ENCODE data around the gene ANKRD34C. TPM values are rescaled to one million over a fixed set of nuclear protein-coding genes. Genes with fewer than 3 reads are reported as not detected.

Gene ANKRD34C
- total and polyA plus RNA-seq, 4 experiments from 2014 or later: not detected

DNA sequence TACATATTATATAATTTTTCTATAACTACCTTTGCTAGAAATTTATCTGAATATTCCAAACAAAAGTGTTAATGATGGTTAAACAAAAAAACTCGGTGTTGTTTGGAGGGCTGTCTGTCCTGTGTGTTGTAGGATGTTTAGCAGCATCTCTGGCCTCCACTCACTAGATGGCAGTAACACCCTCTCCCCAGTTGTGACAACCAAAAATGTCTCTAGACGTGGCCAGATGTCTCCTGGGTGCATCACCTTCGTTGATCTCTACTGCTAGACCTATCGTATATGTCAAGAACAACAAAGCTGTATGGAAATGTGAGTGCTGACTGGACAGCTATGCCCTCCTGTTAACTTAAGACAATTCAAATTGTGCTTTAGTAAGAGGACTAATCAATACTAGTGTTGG is 14.1 kb downstream of the ANKRD34C start:
- no peaks in the 10 kb centered on the region for H3K27me3 ChIP-seq (ENCODE audit: insufficient read depth, low read length)
- no peaks in the 10 kb centered on the region for H3K36me3 ChIP-seq (ENCODE audit: insufficient read depth, low read length)
- CTCF ChIA-PET (ENCODE audit: partially characterized antibody): no interaction called here
- no peaks in the 10 kb centered on the region for H3K36me3 Mint-ChIP-seq
- H3K4me1 Mint-ChIP-seq: no peaks in the 10 kb centered on the region
- H3K27ac ChIP-seq (ENCODE audit: low read depth, low read length): no peak overlapping the region
- H3K9me3 Mint-ChIP-seq: no peaks in the 10 kb centered on the region
- peaks cover 11 to 17% of the 10 kb centered on the region in 2 donors for H3K27me3 Mint-ChIP-seq
- no peak overlapping the region for H3K27ac Mint-ChIP-seq
- no peak for DNase-seq
- H3K4me3 ChIP-seq (ENCODE audit: low read length in 2 of 2): no peak overlapping the region
- no peaks in the 10 kb centered on the region for H3K4me1 ChIP-seq (ENCODE audit: insufficient read depth, low read length)
- no peak overlapping the region for H3K4me3 Mint-ChIP-seq
- intact Hi-C loops (cut with micrococcal nuclease): no loop called here
- POLR2A ChIA-PET (ENCODE audit: partially characterized antibody): no interaction called here
- no peaks in the 10 kb centered on the region for H3K9me3 ChIP-seq (ENCODE audit: control insufficient read depth in 1 of 2, low read length in 2 of 2)

- Histone ChIP-seq H3K36me3 (ENCODE audit: insufficient read depth, low read length) (no peaks in the 10 kb centered on the region), H3K27ac (ENCODE audit: low read depth, low read length) (no peak overlapping the region), H3K4me3 (ENCODE audit: low read length in 2 of 2) (no peak overlapping the region), H3K9me3 (ENCODE audit: control insufficient read depth in 1 of 2, low read length in 2 of 2) (no peaks in the 10 kb centered on the region), H3K4me1 (ENCODE audit: insufficient read depth, low read length) (no peaks in the 10 kb centered on the region), H3K27me3 (ENCODE audit: insufficient read depth, low read length) (no peaks in the 10 kb centered on the region)
- peaks cover 18 to 20% of the 10 kb centered on the region in 2 donors for H3K27me3 Mint-ChIP-seq
- H3K4me1 Mint-ChIP-seq: no peaks in the 10 kb centered on the region
- no peaks in the 10 kb centered on the region for H3K9me3 Mint-ChIP-seq
- no peak overlapping the region for H3K4me3 Mint-ChIP-seq
- intact Hi-C loops (cut with micrococcal nuclease): no loop called here
- H3K36me3 Mint-ChIP-seq: no peaks in the 10 kb centered on the region
- no peak for DNase-seq
- H3K27ac Mint-ChIP-seq: no peak overlapping the region
- ChIA-PET POLR2A (ENCODE audit: partially characterized antibody) (no interaction called here), CTCF (ENCODE audit: partially characterized antibody) (no interaction called here)
These were observed 16.8 kb downstream of the ANKRD34C start for GRCh38 chr15:79299126-79299840.

GRCh38 chr15:79299841-79300235 is 17.3 kb downstream of the ANKRD34C start:
- Mint-ChIP-seq H3K27me3 (peaks cover 22 to 23% of the 10 kb centered on the region in 2 donors), H3K27ac (peak overlapping the region in 1 of 7 donors; percentile 33), H3K36me3 (no peaks in the 10 kb centered on the region), H3K9me3 (no peaks in the 10 kb centered on the region), H3K4me1 (no peaks in the 10 kb centered on the region), H3K4me3 (no peak overlapping the region)
- Histone ChIP-seq H3K9me3 (ENCODE audit: control insufficient read depth in 1 of 2, low read length in 2 of 2) (no peaks in the 10 kb centered on the region), H3K4me3 (ENCODE audit: low read length in 2 of 2) (no peak overlapping the region), H3K27ac (ENCODE audit: low read depth, low read length) (no peak overlapping the region), H3K27me3 (ENCODE audit: insufficient read depth, low read length) (no peaks in the 10 kb centered on the region), H3K36me3 (ENCODE audit: insufficient read depth, low read length) (no peaks in the 10 kb centered on the region), H3K4me1 (ENCODE audit: insufficient read depth, low read length) (no peaks in the 10 kb centered on the region)
- intact Hi-C loops (cut with micrococcal nuclease): no loop called here
- POLR2A ChIA-PET (ENCODE audit: partially characterized antibody): no interaction called here
- CTCF ChIA-PET (ENCODE audit: partially characterized antibody): no interaction called here
- no peak for DNase-seq

DNA sequence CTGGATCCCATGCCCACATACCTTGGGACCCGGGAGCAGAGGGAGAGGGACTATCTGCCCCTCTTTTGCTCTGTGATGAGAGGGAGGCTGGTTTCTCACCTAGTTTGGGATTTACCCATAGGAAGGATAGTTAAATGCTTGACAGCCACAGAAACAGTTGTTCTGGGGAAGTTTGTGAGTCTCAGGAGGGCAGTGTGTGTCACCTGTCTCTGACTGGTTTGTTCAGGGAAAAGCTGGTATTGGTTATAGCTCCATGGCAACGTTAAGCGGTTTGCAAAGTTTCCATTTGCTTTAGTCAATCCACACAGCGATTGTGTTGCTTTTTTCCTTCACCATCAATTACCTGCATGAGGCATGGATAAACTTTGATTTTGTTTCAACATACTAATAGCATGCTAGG is 24.7 kb downstream of the ANKRD34C start:
- no peak overlapping the region for H3K4me3 Mint-ChIP-seq
- Histone ChIP-seq H3K4me1 (ENCODE audit: insufficient read depth, low read length) (peaks cover 8% of the 10 kb centered on the region), H3K27ac (ENCODE audit: low read depth, low read length) (no peak overlapping the region), H3K36me3 (ENCODE audit: insufficient read depth, low read length) (no peaks in the 10 kb centered on the region), H3K4me3 (ENCODE audit: low read length in 2 of 2) (no peak overlapping the region), H3K27me3 (ENCODE audit: insufficient read depth, low read length) (no peaks in the 10 kb centered on the region), H3K9me3 (ENCODE audit: control insufficient read depth in 1 of 2, low read length in 2 of 2) (no peaks in the 10 kb centered on the region)
- peaks cover 4 to 6% of the 10 kb centered on the region in 2 donors for H3K36me3 Mint-ChIP-seq
- H3K27ac Mint-ChIP-seq: no peak overlapping the region
- peaks cover 17 to 25% of the 10 kb centered on the region in 2 donors for H3K27me3 Mint-ChIP-seq
- peaks cover 6 to 14% (median 10%) of the 10 kb centered on the region in 4 donors for H3K4me1 Mint-ChIP-seq
- intact Hi-C loops (cut with micrococcal nuclease): no loop called here
- DNase-seq: no peak
- CTCF ChIA-PET (ENCODE audit: partially characterized antibody): no interaction called here
- POLR2A ChIA-PET (ENCODE audit: partially characterized antibody): no interaction called here
- H3K9me3 Mint-ChIP-seq: no peaks in the 10 kb centered on the region

- peak overlapping the region in 5 of 8 donors; percentile 7 to 31 (median 15) for H3K4me3 Mint-ChIP-seq
- Histone ChIP-seq H3K27me3 (ENCODE audit: insufficient read depth, low read length) (no peaks in the 10 kb centered on the region), H3K36me3 (ENCODE audit: insufficient read depth, low read length) (peaks cover 4% of the 10 kb centered on the region), H3K4me1 (ENCODE audit: insufficient read depth, low read length) (peaks cover 24% of the 10 kb centered on the region), H3K9me3 (ENCODE audit: control insufficient read depth in 1 of 2, low read length in 2 of 2) (no peaks in the 10 kb centered on the region), H3K27ac (ENCODE audit: low read depth, low read length) (no peak overlapping the region), H3K4me3 (ENCODE audit: low read length in 2 of 2) (no peak overlapping the region)
- ChIA-PET POLR2A (ENCODE audit: partially characterized antibody) (no interaction called here), CTCF (ENCODE audit: partially characterized antibody) (interaction anchor here (1.1 kb wide), 1 partner anchor 73 kb away, joined by 3 read pairs; no protein-coding TSS in a partner anchor)
- H3K36me3 Mint-ChIP-seq: peaks cover 12 to 17% of the 10 kb centered on the region in 2 donors
- intact Hi-C loops (cut with micrococcal nuclease): no loop called here
- H3K27me3 Mint-ChIP-seq: peaks cover 11 to 18% of the 10 kb centered on the region in 2 donors
- H3K27ac Mint-ChIP-seq: no peak overlapping the region
- no peak for DNase-seq
- H3K4me1 Mint-ChIP-seq: peaks cover 16 to 30% (median 26%) of the 10 kb centered on the region in 4 donors
- no peaks in the 10 kb centered on the region for H3K9me3 Mint-ChIP-seq
These were observed 26.4 kb downstream of the ANKRD34C start for GRCh38 chr15:79308874-79309273.

GRCh38 chr15:79310612-79310984 is 28.1 kb downstream of the ANKRD34C start:
- Histone ChIP-seq H3K36me3 (ENCODE audit: insufficient read depth, low read length) (peaks cover 20% of the 10 kb centered on the region), H3K27me3 (ENCODE audit: insufficient read depth, low read length) (no peaks in the 10 kb centered on the region), H3K27ac (ENCODE audit: low read depth, low read length) (no peak overlapping the region), H3K9me3 (ENCODE audit: control insufficient read depth in 1 of 2, low read length in 2 of 2) (no peaks in the 10 kb centered on the region), H3K4me3 (ENCODE audit: low read length in 2 of 2) (peak overlapping the region in 1 of 2 donors; percentile 47), H3K4me1 (ENCODE audit: insufficient read depth, low read length) (peaks cover 25% of the 10 kb centered on the region)
- CTCF ChIA-PET (ENCODE audit: partially characterized antibody): interaction anchor here (1.2 kb wide), 1 partner anchor 71 kb away, joined by 3 read pairs; no protein-coding TSS in a partner anchor
- intact Hi-C loops (cut with micrococcal nuclease): no loop called here
- Mint-ChIP-seq H3K36me3 (peaks cover 29 to 32% of the 10 kb centered on the region in 2 donors), H3K27me3 (peaks cover 7 to 11% of the 10 kb centered on the region in 2 donors), H3K4me3 (peak overlapping the region; percentile 85 to 96 (median 91)), H3K4me1 (peaks cover 20 to 40% (median 35%) of the 10 kb centered on the region in 4 donors), H3K9me3 (peaks cover 0 to 2% (median 0%) of the 10 kb centered on the region in 8 donors), H3K27ac (peak overlapping the region in 5 of 7 donors; percentile 39 to 83 (median 71))
- POLR2A ChIA-PET (ENCODE audit: partially characterized antibody): no interaction called here
- no peak for DNase-seq

GRCh38 chr15:79310985-79311900 is 28.7 kb downstream of the ANKRD34C start, which contains the start of gene TMED3:
TSS of gene TMED3 (plus strand) at chr15:79311112. CDS start at chr15:79311250, 138 bp downstream.
- Mint-ChIP-seq H3K27me3 (peaks cover 7 to 9% of the 10 kb centered on the region in 2 donors), H3K9me3 (peaks cover 0 to 2% (median 0%) of the 10 kb centered on the region in 8 donors), H3K4me3 (peak within 1 kb of the TSS; percentile 88 to 96 (median 91)), H3K36me3 (peaks cover 36 to 39% of the 10 kb centered on the region in 2 donors), H3K27ac (peak within 1 kb of the TSS; percentile 13 to 83 (median 74)), H3K4me1 (peaks cover 21 to 45% (median 36%) of the 10 kb centered on the region in 4 donors)
- Histone ChIP-seq H3K27me3 (ENCODE audit: insufficient read depth, low read length) (no peaks in the 10 kb centered on the region), H3K4me3 (ENCODE audit: low read length in 2 of 2) (peak within 1 kb of the TSS; percentile 45 to 84), H3K27ac (ENCODE audit: low read depth, low read length) (peak within 1 kb of the TSS; percentile 45), H3K9me3 (ENCODE audit: control insufficient read depth in 1 of 2, low read length in 2 of 2) (no peaks in the 10 kb centered on the region), H3K4me1 (ENCODE audit: insufficient read depth, low read length) (peaks cover 25% of the 10 kb centered on the region), H3K36me3 (ENCODE audit: insufficient read depth, low read length) (peaks cover 26% of the 10 kb centered on the region)
- DNase-seq: peak; percentile 75 to 82 (median 77)
- ChIA-PET CTCF (ENCODE audit: partially characterized antibody) (interaction anchor here (0.7 to 1.2 kb wide), 2 partner anchors 9 to 70 kb away, joined by 3 read pairs; no protein-coding TSS in a partner anchor), POLR2A (ENCODE audit: partially characterized antibody) (no interaction called here)
- intact Hi-C loops (cut with micrococcal nuclease): no loop called here

Measured in CD4-positive, alpha-beta memory T cell (primary cell).